Gastroesophageal sphincter (tissue), 4 donors: ENCODE results near the gene COX8C. TPM values are rescaled to one million over a fixed set of nuclear protein-coding genes. Genes with fewer than 3 reads are reported as not detected.
"Not testable (repeated sequence)": the region's sequence is repeated elsewhere in the genome, so short reads cannot be mapped to it uniquely, and the experiment has no call there.

Source experiments
- ATAC-seq: fragments of 150-250 bp; one replicate; pipeline ENCODE4 v1.9.1; 2016; ENCODE audit warnings: mild to moderate bottlenecking, moderate library complexity
- H3K27ac ChIP-seq, 4 donors: fragments of 200-600 bp; sonication (generic) in 3 of 4; 1 replicate in 3 of 4; 2 replicates in 1 of 4; pipeline ENCODE4 v1.5.1; 2016 to 2019
- H3K27me3 ChIP-seq: fragments of 200-600 bp; sonication (generic); one replicate; pipeline ENCODE4 v1.5.1; 2019
- H3K36me3 ChIP-seq, 2 donors: fragments of 200-600 bp; sonication (generic); one replicate each; pipeline ENCODE4 v1.5.1; 2019; ENCODE audit warnings: control low read depth in 1 of 2
- H3K4me1 ChIP-seq, 3 donors: fragments of 200-600 bp; sonication (generic); 1 replicate in 2 of 3; 2 replicates in 1 of 3; pipeline ENCODE4 v1.5.1; 2016 to 2019; ENCODE audit warnings: control low read depth in 2 of 3
- H3K4me3 ChIP-seq, 2 donors: fragments of 200-600 bp; sonication (generic); one replicate each; pipeline ENCODE4 v1.5.1; 2019; ENCODE audit warnings: mild to moderate bottlenecking in 1 of 2, moderate library complexity in 1 of 2
- H3K9me3 ChIP-seq, 3 donors: fragments of 200-600 bp; sonication (generic); one replicate each; pipeline ENCODE4 v1.5.1; 2017 to 2019; ENCODE audit warnings: control low read depth in 2 of 3
- CTCF ChIP-seq, 4 experiments: fragments of 200-600 bp in 2 of 4; fragments of 450-650 bp in 2 of 4; sonication (generic) in 1 of 4; IDR thresholded peaks; one replicate each; pipeline ENCODE4 v1.5.1; 2017 to 2019; ENCODE audit warnings: antibody characterized with exemption in 4 of 4, mild to moderate bottlenecking in 2 of 4, moderate library complexity in 2 of 4
- EP300 ChIP-seq: sonication (generic); formaldehyde crosslinking; IDR thresholded peaks from one replicate; pipeline ENCODE4 v1.6.1; 2017; ENCODE audit warnings: antibody characterized with exemption, mild to moderate bottlenecking
- POLR2A ChIP-seq, 2 donors: fragments of 450-650 bp; IDR thresholded peaks; one replicate each; pipeline ENCODE4 v1.6.1; 2017; ENCODE audit warnings: antibody characterized with exemption in 2 of 2, mild to moderate bottlenecking in 2 of 2, moderate library complexity in 1 of 2
- POLR2AphosphoS5 ChIP-seq: sonication (generic); formaldehyde crosslinking; IDR thresholded peaks from one replicate; pipeline ENCODE4 v1.6.1; 2017; ENCODE audit warnings: antibody characterized with exemption
- WGBS, 2 donors: methylation state at CpG; one replicate each; pipeline ENCODE4 v1.1.5; 2018; ENCODE audit warnings: low coverage in 1 of 2; 5-methylcytosine and 5-hydroxymethylcytosine counted together
- total RNA-seq, 4 donors: library from RNA; depleted of rRNA; stranded (reverse); fragments of >200 nt; gene quantifications; one replicate each; pipeline ENCODE4 v1.1.0, GENCODE V29; 2016

The COX8C gene
- total RNA-seq, 4 donors from 2014 or later, result not detected

DNA sequence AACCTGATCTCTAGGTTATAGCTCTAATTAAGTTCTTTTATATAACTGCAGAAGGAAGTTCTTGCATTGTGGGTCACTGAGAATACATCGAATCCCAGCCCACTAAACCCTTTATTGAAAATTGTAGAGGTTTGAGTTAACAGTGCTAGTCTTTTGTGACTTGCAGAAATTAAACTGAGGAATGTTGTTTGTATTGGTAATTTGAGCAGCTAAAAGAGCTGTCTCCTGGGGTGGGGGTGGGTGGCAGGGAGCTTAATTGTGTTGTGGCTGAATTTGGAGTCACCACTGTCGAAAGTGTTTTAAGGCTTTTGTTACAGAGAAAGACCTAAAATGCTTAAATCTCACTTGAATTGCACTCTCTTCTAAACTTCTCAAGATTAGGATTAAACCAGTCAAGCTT lies 3.2 kb upstream of the COX8C start:
- no peak for TF ChIP-seq POLR2AphosphoS5
- TF ChIP-seq EP300, result no peak
- no peak for TF ChIP-seq CTCF (IDR thresholded peaks at IDR 0.05)
- TF ChIP-seq POLR2A (IDR thresholded peaks at IDR 0.05), result no peak
- H3K27me3 ChIP-seq, result no peaks in the 10 kb centered on the region
- no peaks in the 10 kb centered on the region for H3K4me1 ChIP-seq
- H3K9me3 ChIP-seq, result peaks cover 0 to 4% (median 0%) of the 10 kb centered on the region in 3 donors
- H3K36me3 ChIP-seq, result no peaks in the 10 kb centered on the region
- H3K27ac ChIP-seq, result no peak overlapping the region
- WGBS, 2 donors, result 53 to 68% methylated on average over 2 of the region's 2 CpGs
- H3K4me3 ChIP-seq, result no peak overlapping the region
- ATAC-seq, result no peak

DNA sequence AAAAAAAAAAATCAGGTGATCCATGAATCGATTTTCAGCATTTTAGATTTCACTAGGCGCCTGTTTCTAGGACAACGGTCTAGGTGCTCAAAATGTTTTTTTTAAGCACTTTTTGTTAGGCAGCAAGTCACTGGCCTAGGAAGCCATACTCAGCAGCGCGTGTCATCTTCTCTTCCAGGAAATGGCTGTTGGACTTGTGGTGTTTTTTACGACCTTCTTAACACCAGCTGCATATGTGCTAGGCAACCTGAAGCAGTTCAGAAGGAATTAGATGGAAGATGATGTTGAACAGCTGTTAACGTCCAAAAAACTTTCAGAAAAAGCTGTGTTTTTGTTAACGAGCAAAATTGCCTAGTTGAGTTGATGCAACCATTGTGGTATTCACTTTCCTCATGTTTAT lies 868 bp downstream of the COX8C start:
- peaks cover 0 to 4% (median 0%) of the 10 kb centered on the region in 3 donors for H3K9me3 ChIP-seq
- H3K36me3 ChIP-seq, result no peaks in the 10 kb centered on the region
- ATAC-seq, result no peak
- H3K27ac ChIP-seq, result no peak overlapping the region
- 86 to 88% methylated on average over 7 to 8 of the region's 8 CpGs for WGBS, 2 donors
- TF ChIP-seq EP300 (no peak), CTCF (IDR thresholded peaks at IDR 0.05) (no peak), POLR2A (IDR thresholded peaks at IDR 0.05) (no peak), POLR2AphosphoS5 (no peak)
- H3K4me1 ChIP-seq, result no peaks in the 10 kb centered on the region
- H3K4me3 ChIP-seq, result no peak overlapping the region
- no peaks in the 10 kb centered on the region for H3K27me3 ChIP-seq

DNA sequence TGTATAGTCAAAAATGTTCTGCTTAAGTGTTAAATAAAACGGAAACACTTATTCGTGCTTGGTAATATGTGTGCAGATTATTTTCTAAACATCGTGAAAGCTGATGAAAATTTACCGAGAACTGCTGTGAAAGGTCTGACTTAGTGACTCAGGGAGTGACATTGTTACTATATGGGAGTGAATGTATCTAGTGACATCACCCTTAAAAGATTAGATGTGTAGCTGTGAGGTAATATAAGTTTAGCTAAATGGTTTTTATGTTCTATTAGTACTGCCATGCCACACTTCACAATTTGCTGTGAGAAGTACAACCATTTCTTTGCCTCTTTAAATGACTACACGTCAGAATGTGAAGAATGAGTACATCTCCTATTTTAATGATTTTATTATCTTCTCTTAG lies 1.3 kb downstream of the COX8C start:
- H3K27me3 ChIP-seq, result no peaks in the 10 kb centered on the region
- no peak overlapping the region for H3K4me3 ChIP-seq
- H3K9me3 ChIP-seq, result peaks cover 0 to 4% (median 0%) of the 10 kb centered on the region in 3 donors
- H3K4me1 ChIP-seq, result no peaks in the 10 kb centered on the region
- ATAC-seq, result no peak
- no peaks in the 10 kb centered on the region for H3K36me3 ChIP-seq
- WGBS, 2 donors, result 85 to 88% methylated on average over 5 of the region's 5 CpGs
- no peak for TF ChIP-seq CTCF (IDR thresholded peaks at IDR 0.05)
- TF ChIP-seq EP300, result no peak
- TF ChIP-seq POLR2AphosphoS5, result no peak
- no peak for TF ChIP-seq POLR2A (IDR thresholded peaks at IDR 0.05)
- no peak overlapping the region for H3K27ac ChIP-seq

- H3K4me3 ChIP-seq, H3K27ac ChIP-seq, H3K4me1 ChIP-seq, H3K9me3 ChIP-seq, H3K36me3 ChIP-seq, H3K27me3 ChIP-seq, ATAC-seq: not testable (repeated sequence)
- WGBS, 2 donors, result 81 to 87% methylated on average over 3 to 6 of the region's 6 CpGs
Measured at GRCh38 chr14:93354873-93355272, 7.9 kb downstream of the COX8C start.

- Histone ChIP-seq H3K4me3 (no peak overlapping the region), H3K9me3 (peaks cover 0 to 14% (median 0%) of the 10 kb centered on the region in 3 donors), H3K27me3 (no peaks in the 10 kb centered on the region), H3K4me1 (no peaks in the 10 kb centered on the region), H3K27ac (no peak overlapping the region), H3K36me3 (no peaks in the 10 kb centered on the region)
- ATAC-seq, result no peak
- TF ChIP-seq EP300 (no peak), POLR2AphosphoS5 (no peak), POLR2A (IDR thresholded peaks at IDR 0.05) (no peak), CTCF (IDR thresholded peaks at IDR 0.05) (no peak)
- WGBS, 2 donors, result 60 to 65% methylated on average over 4 to 5 of the region's 5 CpGs
Measured at GRCh38 chr14:93368996-93369712, 22.2 kb downstream of the COX8C start.
